ENCODE measurements around the gene MYBPC2. TPM values are rescaled to one million over a fixed set of nuclear protein-coding genes. Genes with fewer than 3 reads are reported as not detected.

The MYBPC2 gene
- total and polyA plus RNA-seq, 2 experiments from 2014 or later = not detected

GRCh38 chr19:50488389-50489194 lies 55.9 kb downstream of the MYBPC2 start:
- no peak for DNase-seq
- Histone ChIP-seq H3K27me3 (replicated peaks; ENCODE audit: insufficient read depth) (peaks cover 13% of the 10 kb centered on the region; the same call in 1 of the 2 replicates), H3K9me3 (ENCODE audit: low read depth) (no peaks in the 10 kb centered on the region), H3F3A (ENCODE audit: insufficient read depth) (no peaks in the 10 kb centered on the region), H3K9me2 (ENCODE audit: insufficient read depth) (no peaks in the 10 kb centered on the region), H3K36me3 (ENCODE audit: low read depth) (no peaks in the 10 kb centered on the region), H3K4me3 (no peak overlapping the region), H4K20me1 (ENCODE audit: insufficient read depth) (no peaks in the 10 kb centered on the region), H2AFZ (no peak overlapping the region), H3K27ac (no peak overlapping the region), H3K9ac (no peak overlapping the region), H3K4me1 (ENCODE audit: insufficient read depth) (no peaks in the 10 kb centered on the region), H3K79me2 (ENCODE audit: insufficient read depth) (no peaks in the 10 kb centered on the region), H3K4me2 (ENCODE audit: unreplicated experiment) (no peak overlapping the region)
- in situ Hi-C loops (cut with MboI) = no loop called here
- TF ChIP-seq EZH2phosphoT487 (IDR thresholded peaks at IDR 0.05; ENCODE audit: insufficient read depth, low read depth) (no peak), EZH2 (IDR thresholded peaks at IDR 0.05; ENCODE audit: insufficient read depth, poor library complexity, severe bottlenecking) (no peak)
- WGBS, 2 experiments (ENCODE audit: low coverage in 1 of 2, low lambda C conversion rate in 2 of 2, missing lambda C conversion rate in 2 of 2) = 31 to 39% methylated on average over 5 to 13 of the region's 13 CpGs

- Histone ChIP-seq H3K36me3 (ENCODE audit: low read depth) (no peaks in the 10 kb centered on the region), H3K4me2 (ENCODE audit: unreplicated experiment) (no peak overlapping the region), H3K27ac (no peak overlapping the region), H4K20me1 (ENCODE audit: insufficient read depth) (no peaks in the 10 kb centered on the region), H3F3A (ENCODE audit: insufficient read depth) (no peaks in the 10 kb centered on the region), H3K9me3 (ENCODE audit: low read depth) (no peaks in the 10 kb centered on the region), H3K4me3 (no peak overlapping the region), H3K27me3 (replicated peaks; ENCODE audit: insufficient read depth) (peaks cover 13% of the 10 kb centered on the region; the same call in 1 of the 2 replicates), H2AFZ (no peak overlapping the region), H3K79me2 (ENCODE audit: insufficient read depth) (no peaks in the 10 kb centered on the region), H3K9ac (no peak overlapping the region), H3K4me1 (ENCODE audit: insufficient read depth) (no peaks in the 10 kb centered on the region), H3K9me2 (ENCODE audit: insufficient read depth) (no peaks in the 10 kb centered on the region)
- in situ Hi-C loops (cut with MboI) = no loop called here
- TF ChIP-seq EZH2phosphoT487 (IDR thresholded peaks at IDR 0.05; ENCODE audit: insufficient read depth, low read depth) (no peak), EZH2 (IDR thresholded peaks at IDR 0.05; ENCODE audit: insufficient read depth, poor library complexity, severe bottlenecking) (no peak)
- no peak for DNase-seq
- 52 to 64% methylated on average over 22 to 24 of the region's 24 CpGs for WGBS, 2 experiments (ENCODE audit: low coverage in 1 of 2, low lambda C conversion rate in 2 of 2, missing lambda C conversion rate in 2 of 2)
Measured at GRCh38 chr19:50489461-50490011, 56.8 kb downstream of the MYBPC2 start.

GRCh38 chr19:50490411-50490811 lies 57.7 kb downstream of the MYBPC2 start:
- DNase-seq = no peak
- in situ Hi-C loops (cut with MboI) = no loop called here
- no peak overlapping the region for H3K27ac ChIP-seq

GRCh38 chr19:50490991-50491472 lies 58.3 kb downstream of the MYBPC2 start:
- in situ Hi-C loops (cut with MboI) = no loop called here
- no peak overlapping the region for H2AFZ ChIP-seq
- H3K79me2 ChIP-seq (ENCODE audit: insufficient read depth) = no peaks in the 10 kb centered on the region
- H3K27ac ChIP-seq = no peak overlapping the region
- no peak for DNase-seq
- H3F3A ChIP-seq (ENCODE audit: insufficient read depth) = no peaks in the 10 kb centered on the region
- no peak overlapping the region for H3K9ac ChIP-seq
- peaks cover 13% of the 10 kb centered on the region; the same call in 1 of the 2 replicates for H3K27me3 ChIP-seq (replicated peaks; ENCODE audit: insufficient read depth)
- no peaks in the 10 kb centered on the region for H3K4me1 ChIP-seq (ENCODE audit: insufficient read depth)
- 26 to 32% methylated on average over 17 to 26 of the region's 26 CpGs for WGBS, 2 experiments (ENCODE audit: low coverage in 1 of 2, low lambda C conversion rate in 2 of 2, missing lambda C conversion rate in 2 of 2)
- no peak for TF ChIP-seq EZH2phosphoT487 (IDR thresholded peaks at IDR 0.05; ENCODE audit: insufficient read depth, low read depth)
- H3K4me2 ChIP-seq (ENCODE audit: unreplicated experiment) = no peak overlapping the region
- no peak overlapping the region for H3K4me3 ChIP-seq
- H4K20me1 ChIP-seq (ENCODE audit: insufficient read depth) = no peaks in the 10 kb centered on the region
- no peaks in the 10 kb centered on the region for H3K9me2 ChIP-seq (ENCODE audit: insufficient read depth)
- H3K9me3 ChIP-seq (ENCODE audit: low read depth) = no peaks in the 10 kb centered on the region
- H3K36me3 ChIP-seq (ENCODE audit: low read depth) = no peaks in the 10 kb centered on the region

More at GRCh38 chr19:50490411-50490811, 57.7 kb downstream of the MYBPC2 start:
- H3K4me1 ChIP-seq (ENCODE audit: insufficient read depth) = no peaks in the 10 kb centered on the region
- H3K36me3 ChIP-seq (ENCODE audit: low read depth) = no peaks in the 10 kb centered on the region
- H3K27me3 ChIP-seq (replicated peaks; ENCODE audit: insufficient read depth) = peaks cover 13% of the 10 kb centered on the region; the same call in 1 of the 2 replicates
- no peaks in the 10 kb centered on the region for H3K9me3 ChIP-seq (ENCODE audit: low read depth)
- H2AFZ ChIP-seq = no peak overlapping the region
- TF ChIP-seq EZH2phosphoT487 (IDR thresholded peaks at IDR 0.05; ENCODE audit: insufficient read depth, low read depth) = no peak
- no peaks in the 10 kb centered on the region for H3K79me2 ChIP-seq (ENCODE audit: insufficient read depth)
- H3K4me3 ChIP-seq = no peak overlapping the region
- no peak overlapping the region for H3K4me2 ChIP-seq (ENCODE audit: unreplicated experiment)
- no peak overlapping the region for H3K9ac ChIP-seq
- H4K20me1 ChIP-seq (ENCODE audit: insufficient read depth) = no peaks in the 10 kb centered on the region
- H3K9me2 ChIP-seq (ENCODE audit: insufficient read depth) = no peaks in the 10 kb centered on the region
- no peaks in the 10 kb centered on the region for H3F3A ChIP-seq (ENCODE audit: insufficient read depth)
- 76 to 77% methylated on average over 17 to 18 of the region's 18 CpGs for WGBS, 2 experiments (ENCODE audit: low coverage in 1 of 2, low lambda C conversion rate in 2 of 2, missing lambda C conversion rate in 2 of 2)

Measured in GM23248 (cell line).